HUES6 (cell line): ENCODE data around the gene FAM76A.
"Not testable (repeated sequence)": the region's sequence is repeated elsewhere in the genome, so short reads cannot be mapped to it uniquely, and the experiment has no call there.

ENCODE experiments used
- H3K27ac ChIP-seq: 2 replicates; pipeline ENCODE4 v1.7.0; 2013; ENCODE audit warnings: low read depth, mild to moderate bottlenecking, low read length, inconsistent platforms
- H3K27me3 ChIP-seq: 2 replicates; pipeline ENCODE4 v1.6.1; 2013; ENCODE audit warnings: low read length; ENCODE audit not compliant: control insufficient read depth, insufficient read depth
- H3K36me3 ChIP-seq: 2 replicates; pipeline ENCODE4 v1.6.1; 2013; ENCODE audit warnings: low read length; ENCODE audit not compliant: control insufficient read depth, insufficient read depth
- H3K4me1 ChIP-seq: 2 replicates; pipeline ENCODE4 v1.6.1; 2013; ENCODE audit warnings: low read length; ENCODE audit not compliant: control insufficient read depth, insufficient read depth
- H3K4me3 ChIP-seq: 2 replicates; pipeline ENCODE4 v1.5.1; 2013; ENCODE audit warnings: low read depth, low read length
- H3K9ac ChIP-seq: one replicate; pipeline ENCODE4 v1.6.1; 2013; ENCODE audit warnings: mild to moderate bottlenecking, low read length
- H3K9me3 ChIP-seq: 2 replicates; pipeline ENCODE4 v1.6.1; 2013; ENCODE audit warnings: low read depth, low read length; ENCODE audit not compliant: control insufficient read depth, insufficient read depth

The FAM76A gene

DNA sequence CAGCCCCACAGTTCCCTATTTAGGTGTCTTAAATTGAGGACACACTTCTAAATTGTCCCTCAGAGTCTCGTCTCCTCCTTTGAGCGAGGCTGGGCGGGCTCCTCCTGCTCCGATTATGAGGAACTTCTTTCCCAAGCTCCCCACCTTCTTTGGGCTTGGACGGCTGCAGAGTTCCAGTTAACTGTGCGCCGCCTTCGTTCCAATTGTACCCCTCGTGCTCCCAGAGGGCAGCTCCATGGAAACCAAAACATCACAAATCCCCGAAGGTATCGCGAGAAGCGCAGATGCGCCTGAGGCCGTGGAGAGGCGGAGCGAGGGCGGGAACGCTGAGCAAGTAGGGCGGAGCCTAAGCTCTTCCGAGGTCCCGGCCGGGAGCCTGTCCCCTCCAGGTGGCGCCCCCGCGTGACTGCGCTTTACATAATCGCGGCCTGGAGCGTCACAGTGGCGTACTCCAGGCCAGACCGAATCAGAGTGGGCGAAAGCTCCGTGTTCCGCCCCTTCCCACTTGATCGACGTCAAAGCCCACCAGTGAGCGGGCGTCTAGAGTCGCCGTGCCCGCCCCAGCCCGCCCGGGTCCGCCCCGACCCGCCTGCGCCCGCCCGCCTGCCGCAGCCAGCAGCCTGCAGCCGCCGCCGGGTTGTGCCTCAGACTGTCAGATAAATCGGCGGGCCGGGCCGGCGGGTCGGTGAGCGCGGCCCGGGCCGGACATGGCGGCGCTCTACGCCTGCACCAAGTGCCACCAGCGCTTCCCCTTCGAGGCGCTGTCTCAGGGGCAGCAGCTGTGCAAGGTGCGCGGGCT is at the start of gene FAM76A:
FAM76A (plus strand) TSS at position 588 of the 799 bp plus-strand sequence; CDS start at position 708, 120 bp downstream.
- Histone ChIP-seq H3K9me3 (no peaks in the 10 kb centered on the region), H3K9ac (peak within 1 kb of the TSS; percentile 76), H3K4me1 (peaks cover 3% of the 10 kb centered on the region; the same call in 1 of the 2 replicates), H3K36me3 (no peaks in the 10 kb centered on the region), H3K4me3 (peak within 1 kb of the TSS; percentile 79), H3K27me3 (no peaks in the 10 kb centered on the region), H3K27ac (peak within 1 kb of the TSS; percentile 44; the same call in 1 of the 2 replicates)

DNA sequence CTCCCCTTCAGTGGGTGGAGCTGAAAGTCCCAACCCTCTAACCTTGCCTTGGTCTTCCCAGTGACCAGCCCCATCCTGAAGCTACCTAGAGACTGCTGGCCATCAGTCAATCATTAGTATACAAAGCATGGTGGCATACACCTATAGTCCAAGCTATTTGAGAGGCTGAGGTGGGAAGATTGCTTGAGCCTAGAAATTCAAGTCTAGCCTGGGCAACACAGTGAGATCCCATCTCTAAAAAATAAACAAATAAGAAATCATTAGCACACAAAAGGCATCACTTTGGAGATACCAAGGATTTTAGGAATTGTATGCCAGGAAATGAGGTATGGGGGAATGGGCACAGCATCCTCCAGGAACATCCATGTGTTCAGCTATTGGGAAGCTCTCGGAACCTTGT is 49.4 kb upstream of the FAM76A start:
- no peaks in the 10 kb centered on the region for H3K27me3 ChIP-seq
- no peak overlapping the region for H3K4me3 ChIP-seq
- H3K9me3 ChIP-seq, result peaks cover 26% of the 10 kb centered on the region
- no peak overlapping the region for H3K27ac ChIP-seq
- H3K36me3 ChIP-seq, result no peaks in the 10 kb centered on the region
- peaks cover 10% of the 10 kb centered on the region for H3K4me1 ChIP-seq
- H3K9ac ChIP-seq, result no peak overlapping the region

GRCh38 chr1:27678747-27679146 is 47.0 kb upstream of the FAM76A start:
- no peak overlapping the region for H3K9ac ChIP-seq
- H3K4me1 ChIP-seq, result no peaks in the 10 kb centered on the region
- H3K4me3 ChIP-seq, result no peak overlapping the region
- H3K27ac ChIP-seq, result no peak overlapping the region
- H3K27me3 ChIP-seq, result no peaks in the 10 kb centered on the region
- peaks cover 38% of the 10 kb centered on the region for H3K9me3 ChIP-seq
- no peaks in the 10 kb centered on the region for H3K36me3 ChIP-seq

DNA sequence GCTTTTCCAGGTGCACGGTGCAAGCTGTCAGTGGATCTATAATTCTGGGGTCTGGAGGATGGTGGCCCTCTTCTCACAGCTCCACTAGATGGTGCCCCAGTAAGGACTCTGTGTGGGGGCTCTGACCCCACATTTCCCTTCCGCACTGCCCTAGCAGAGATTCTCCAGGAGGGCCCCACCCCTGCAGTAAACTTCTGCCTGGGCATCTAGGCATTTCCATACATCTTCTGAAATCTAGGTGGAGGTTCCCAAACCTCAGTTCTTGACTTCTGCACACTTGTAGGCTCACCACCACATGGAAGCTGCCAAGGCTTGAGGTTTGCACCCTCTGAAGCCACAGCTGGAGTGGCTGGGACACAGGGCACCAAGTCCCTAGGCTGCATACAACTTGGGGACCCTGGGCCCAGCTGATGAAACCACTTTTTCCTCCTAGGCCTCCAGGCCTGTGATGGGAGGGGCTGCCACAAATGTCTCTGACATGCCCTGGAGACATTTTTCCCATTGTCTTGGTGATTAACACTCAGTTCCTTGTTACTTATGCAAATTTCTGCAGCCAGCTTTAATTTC is 45.5 kb upstream of the FAM76A start:
- peaks cover 39% of the 10 kb centered on the region for H3K9me3 ChIP-seq
- H3K36me3 ChIP-seq, H3K27me3 ChIP-seq, H3K9ac ChIP-seq, H3K27ac ChIP-seq, H3K4me1 ChIP-seq, H3K4me3 ChIP-seq: not testable (repeated sequence)

DNA sequence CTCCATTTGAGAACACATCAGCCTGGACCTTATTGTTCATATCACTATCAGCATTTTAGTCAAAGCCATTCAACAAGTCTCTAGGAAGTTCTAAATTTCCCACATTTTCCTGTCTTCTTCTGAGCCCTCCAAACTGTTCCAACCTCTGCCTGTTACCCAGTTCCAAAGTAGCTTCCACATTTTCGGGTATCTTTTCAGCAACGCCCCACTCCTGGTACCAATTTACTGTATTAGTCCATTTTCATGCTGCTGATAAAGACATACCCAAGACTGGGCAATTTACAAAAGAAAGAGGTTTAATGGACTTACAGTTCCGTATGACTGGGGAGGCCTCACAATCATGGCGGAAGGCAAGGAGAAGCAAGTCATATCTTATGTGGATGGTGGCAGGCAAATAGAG is 44.2 kb upstream of the FAM76A start:
- not testable (repeated sequence) for H3K4me1 ChIP-seq, H3K27ac ChIP-seq, H3K27me3 ChIP-seq, H3K9ac ChIP-seq, H3K4me3 ChIP-seq, H3K36me3 ChIP-seq
- peaks cover 39% of the 10 kb centered on the region for H3K9me3 ChIP-seq

DNA sequence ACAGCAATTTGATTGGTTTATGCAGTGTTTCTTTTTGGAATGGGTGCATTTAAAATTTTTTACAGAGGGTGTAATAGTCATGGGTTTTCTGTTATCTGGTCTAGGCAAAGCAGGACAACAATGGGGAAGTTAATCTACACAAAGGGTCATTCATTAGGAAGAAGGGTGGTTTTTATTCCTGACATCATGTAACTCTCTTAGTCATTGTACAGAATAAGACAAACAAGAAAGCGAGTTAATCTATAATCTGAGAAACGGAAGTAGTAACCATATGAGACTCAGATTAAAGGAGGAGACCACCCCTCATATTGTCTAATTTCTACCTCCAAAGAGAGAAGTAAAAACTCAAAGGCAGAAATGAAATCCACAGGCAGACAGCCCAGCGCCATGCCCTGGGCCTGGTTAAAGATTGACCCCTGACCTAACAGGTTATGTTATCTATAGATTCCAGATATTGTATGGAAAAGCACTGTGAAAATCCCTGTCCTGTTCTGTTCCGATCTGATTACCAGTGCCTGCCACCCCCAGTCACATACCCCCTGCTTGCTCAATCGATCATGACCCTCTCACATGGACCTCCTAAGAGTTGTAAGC is 43.3 kb upstream of the FAM76A start:
- Histone ChIP-seq H3K27ac (no peak overlapping the region), H3K9me3 (peaks cover 39% of the 10 kb centered on the region), H3K4me1 (peaks cover 14% of the 10 kb centered on the region), H3K36me3 (no peaks in the 10 kb centered on the region), H3K9ac (no peak overlapping the region), H3K4me3 (no peak overlapping the region), H3K27me3 (no peaks in the 10 kb centered on the region)

DNA sequence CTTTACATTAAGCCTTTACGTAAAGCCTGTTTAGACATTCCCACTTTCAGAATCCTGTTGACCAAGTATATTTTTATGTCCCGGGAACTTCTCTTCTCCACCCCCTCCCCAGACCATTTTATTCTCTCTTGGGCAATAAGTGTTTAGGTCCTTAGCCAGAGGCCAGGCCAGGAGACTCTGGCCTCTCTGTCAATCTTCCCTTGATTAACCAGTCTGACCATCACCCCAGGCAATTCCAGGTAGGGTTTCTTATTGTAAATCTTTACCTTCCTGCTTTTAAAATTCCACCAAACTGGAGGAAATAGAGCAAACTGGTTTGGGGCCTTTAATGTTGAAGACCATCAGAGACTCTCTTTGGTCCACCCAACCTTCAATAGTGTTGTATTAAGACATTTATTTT is 41.6 kb upstream of the FAM76A start:
- Histone ChIP-seq H3K9ac (no peak overlapping the region), H3K27me3 (0 out of 2 replicates have a peak, but pooled peaks cover 3% of the 10 kb centered on the region), H3K27ac (no peak overlapping the region), H3K9me3 (peaks cover 31% of the 10 kb centered on the region), H3K4me1 (peaks cover 16% of the 10 kb centered on the region), H3K4me3 (no peak overlapping the region), H3K36me3 (no peaks in the 10 kb centered on the region)

DNA sequence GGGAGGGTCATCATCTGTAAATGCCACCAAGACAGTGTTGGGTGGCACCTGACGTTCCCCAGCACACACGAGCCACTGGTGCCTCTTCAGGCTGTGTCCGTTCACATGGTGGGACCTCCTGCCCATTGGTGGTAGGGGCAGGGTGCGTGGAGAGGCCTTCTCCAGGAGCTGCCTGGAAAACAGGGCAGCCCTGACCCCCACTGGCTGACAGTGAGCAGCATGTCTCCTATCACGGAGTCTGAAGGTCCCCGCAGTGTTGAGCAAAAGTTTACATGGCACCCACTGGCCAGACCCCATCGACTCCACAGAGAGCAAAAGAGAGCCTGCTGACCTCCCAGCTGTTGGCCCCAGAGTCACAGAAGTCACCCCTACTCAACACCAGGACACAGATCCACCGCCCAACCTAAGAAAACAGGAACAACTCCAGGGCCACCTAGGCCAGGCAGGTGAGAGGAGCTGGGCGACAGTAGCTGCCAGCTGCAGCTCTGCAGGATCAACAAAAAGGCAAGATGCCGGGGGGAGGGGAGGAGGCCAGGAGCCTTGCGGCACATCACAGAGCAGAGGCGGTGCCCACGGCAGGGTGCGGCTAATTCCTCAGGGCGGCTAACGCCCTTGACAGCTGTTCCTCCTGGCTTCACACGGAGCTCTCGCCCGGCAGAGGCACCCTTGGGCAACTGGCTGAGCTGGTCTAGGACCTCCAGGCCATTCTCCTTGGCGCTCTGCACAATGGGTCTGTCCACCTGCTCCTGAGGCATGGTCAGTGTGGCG is 39.4 kb upstream of the FAM76A start:
- no peak overlapping the region; the same call in 1 of the 2 replicates for H3K4me3 ChIP-seq
- H3K27ac ChIP-seq, result no peak overlapping the region
- H3K9me3 ChIP-seq, result peaks cover 13% of the 10 kb centered on the region
- no peak overlapping the region for H3K9ac ChIP-seq
- no peaks in the 10 kb centered on the region for H3K36me3 ChIP-seq
- H3K27me3 ChIP-seq, result 0 out of 2 replicates have a peak, but pooled peaks cover 3% of the 10 kb centered on the region
- H3K4me1 ChIP-seq, result peaks cover 24% of the 10 kb centered on the region

- Histone ChIP-seq H3K4me3 (no peak overlapping the region), H3K36me3 (no peaks in the 10 kb centered on the region), H3K9ac (no peak overlapping the region)
These were observed 37.9 kb upstream of the FAM76A start for GRCh38 chr1:27687906-27688305.

GRCh38 chr1:27689423-27690173 is 36.2 kb upstream of the FAM76A start:
- Histone ChIP-seq H3K27me3 (0 out of 2 replicates have a peak, but pooled peaks cover 3% of the 10 kb centered on the region), H3K4me1 (peaks cover 24% of the 10 kb centered on the region), H3K9me3 (peaks cover 6% of the 10 kb centered on the region; the same call in 1 of the 2 replicates), H3K9ac (no peak overlapping the region), H3K27ac (peak overlapping the region; percentile 63; the same call in 1 of the 2 replicates), H3K36me3 (no peaks in the 10 kb centered on the region), H3K4me3 (no peak overlapping the region)

More at GRCh38 chr1:27687906-27688305, 37.9 kb upstream of the FAM76A start:
- 0 out of 2 replicates have a peak, but pooled peaks cover 3% of the 10 kb centered on the region for H3K27me3 ChIP-seq
- peaks cover 8% of the 10 kb centered on the region; the same call in 1 of the 2 replicates for H3K9me3 ChIP-seq
- H3K27ac ChIP-seq, result no peak overlapping the region
- H3K4me1 ChIP-seq, result peaks cover 24% of the 10 kb centered on the region
